A673 (cell line): ENCODE data around the gene ADM2.

Source experiments
- EZH2 ChIP-seq: fragments of 200-600 bp; sonication (generic); IDR thresholded peaks from 2 replicates; pipeline ENCODE4 v1.6.1; 2017; ENCODE audit warnings: borderline replicate concordance, low read depth, mild to moderate bottlenecking, mixed read lengths, antibody characterized with exemption, low read length; ENCODE audit not compliant: poor library complexity, severe bottlenecking
- TF ChIP-seq, protein P1 (sequence below): fragments of 300-800, 200-600 bp; sonication (generic); conservative IDR thresholded peaks from 2 replicates; pipeline ENCODE4 v1.5.1; 2017; ENCODE audit warnings: low read depth, mild to moderate bottlenecking, antibody characterized with exemption, low read length, moderate library complexity, mixed read lengths

DNA sequence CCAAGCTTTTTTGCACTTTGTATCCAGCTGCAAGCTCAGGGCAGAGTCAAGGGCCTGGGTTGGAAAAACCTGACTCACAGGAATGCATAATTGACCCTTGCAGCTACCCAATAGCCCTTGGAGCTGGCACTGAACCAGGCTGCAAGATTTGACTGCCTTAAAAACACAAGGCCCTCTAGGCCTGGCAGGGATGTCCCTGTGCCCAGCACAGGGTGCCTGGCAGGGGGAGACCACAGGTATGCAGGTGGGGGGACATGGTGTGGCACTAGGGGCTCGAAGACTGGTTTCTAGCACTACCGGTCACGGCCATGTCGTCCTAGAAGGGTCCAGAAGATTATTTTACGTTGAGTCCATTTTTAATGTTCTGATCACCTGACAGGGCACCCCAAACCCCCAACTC is 36.7 kb upstream of the ADM2 start:
- TF ChIP-seq, protein P1, sequence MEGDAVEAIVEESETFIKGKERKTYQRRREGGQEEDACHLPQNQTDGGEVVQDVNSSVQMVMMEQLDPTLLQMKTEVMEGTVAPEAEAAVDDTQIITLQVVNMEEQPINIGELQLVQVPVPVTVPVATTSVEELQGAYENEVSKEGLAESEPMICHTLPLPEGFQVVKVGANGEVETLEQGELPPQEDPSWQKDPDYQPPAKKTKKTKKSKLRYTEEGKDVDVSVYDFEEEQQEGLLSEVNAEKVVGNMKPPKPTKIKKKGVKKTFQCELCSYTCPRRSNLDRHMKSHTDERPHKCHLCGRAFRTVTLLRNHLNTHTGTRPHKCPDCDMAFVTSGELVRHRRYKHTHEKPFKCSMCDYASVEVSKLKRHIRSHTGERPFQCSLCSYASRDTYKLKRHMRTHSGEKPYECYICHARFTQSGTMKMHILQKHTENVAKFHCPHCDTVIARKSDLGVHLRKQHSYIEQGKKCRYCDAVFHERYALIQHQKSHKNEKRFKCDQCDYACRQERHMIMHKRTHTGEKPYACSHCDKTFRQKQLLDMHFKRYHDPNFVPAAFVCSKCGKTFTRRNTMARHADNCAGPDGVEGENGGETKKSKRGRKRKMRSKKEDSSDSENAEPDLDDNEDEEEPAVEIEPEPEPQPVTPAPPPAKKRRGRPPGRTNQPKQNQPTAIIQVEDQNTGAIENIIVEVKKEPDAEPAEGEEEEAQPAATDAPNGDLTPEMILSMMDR, result no peak
- TF ChIP-seq EZH2, result no peak
